HepG2 (cell line): Measurements from ENCODE around the gene SLC2A6. TPM values are rescaled to one million over a fixed set of nuclear protein-coding genes. Genes with fewer than 3 reads are reported as not detected.

Experiments
- ATAC-seq: fragments of 200-7000 bp; cut with Tn5 transposase; 3 replicates; pipeline ENCODE4 v1.9.1; 2020; ENCODE audit warnings: mild to moderate bottlenecking, moderate library complexity
- BruUV-seq: library from RNA; stranded (reverse); fragments of 400-500 nt; replicated peaks from 2 replicates; lab custom pipeline; 2021; lab: Mats Ljungman, UMichigan
- CTCF ChIA-PET: fragments of 300-600 bp; formaldehyde crosslinking; extraction: SDS; loops from one replicate; lab custom pipeline; 2021; ENCODE audit warnings: low total read pairs, inconsistent platforms, low intra/inter-chr PET ratio; lab: Yijun Ruan, JAX
- POLR2A ChIA-PET: fragments of 350-600 bp; sonication (Branson Sonifier 250); formaldehyde crosslinking; loops from one replicate; lab custom pipeline; 2020; ENCODE audit warnings: antibody characterized with exemption, inconsistent platforms; lab: Yijun Ruan, JAX
- DNase-seq: peaks from one replicate; pipeline ENCODE4 v3.0.0-alpha.2; 2015; ENCODE audit warnings: low spot score
- FAIRE-seq: peaks from 3 replicates; lab custom pipeline; 2011; peaks lifted over from hg19 to GRCh38; lab: Jason Lieb, UNC
- H2AFZ ChIP-seq: one replicate; pipeline ENCODE4 v1.6.1; 2011; ENCODE audit warnings: low read length, inconsistent platforms
- H3K27ac ChIP-seq: fragments of 300-600 bp; 3 replicates; pipeline ENCODE4 v1.8.0; 2011; ENCODE audit warnings: mixed run types, mild to moderate bottlenecking, mixed read lengths, low read length, inconsistent platforms; ENCODE audit not compliant: insufficient read depth; ENCODE audit errors: extremely low read length
- H3K27me3 ChIP-seq, 2 experiments: fragments of 200-600 bp in 1 of 2; 2 replicates in 1 of 2; 3 replicates in 1 of 2; pipeline versions ENCODE4 v1.6.0 to v1.8.0; 2011; ENCODE audit warnings: low read length in 2 of 2, mild to moderate bottlenecking in 2 of 2, moderate library complexity in 2 of 2, inconsistent platforms in 1 of 2; ENCODE audit not compliant: insufficient read depth in 2 of 2, control insufficient read depth in 1 of 2
- H3K36me3 ChIP-seq, 2 experiments: fragments of 200-600 bp in 1 of 2; replicated peaks in 1 of 2; 2 replicates in 1 of 2; 3 replicates in 1 of 2; pipeline versions ENCODE4 v1.5.1 to v1.8.0; 2011; ENCODE audit warnings: low read length in 2 of 2, inconsistent platforms in 1 of 2; ENCODE audit not compliant: insufficient read depth in 2 of 2, control insufficient read depth in 1 of 2
- H3K4me1 ChIP-seq: 2 replicates; pipeline ENCODE4 v1.5.1; 2012; ENCODE audit warnings: low read length, inconsistent platforms; ENCODE audit not compliant: insufficient read depth
- H3K4me2 ChIP-seq: 2 replicates; pipeline ENCODE4 v1.6.0; 2011; ENCODE audit warnings: low read depth, low read length, inconsistent platforms
- H3K4me3 ChIP-seq, 3 experiments: fragments of 200-600 bp in 1 of 3; sonication (generic), shearing (Covaris generic) in 1 of 3; replicated peaks in 1 of 3; 2 replicates each; pipeline ENCODE4 v1.5.1; 2011 to 2016; ENCODE audit warnings: low read length in 3 of 3, inconsistent platforms in 2 of 3, low read depth in 2 of 3, mild to moderate bottlenecking in 2 of 3, control low read depth in 1 of 3, mixed read lengths in 1 of 3; ENCODE audit not compliant: insufficient read depth in 1 of 3
- H3K79me2 ChIP-seq: one replicate; pipeline ENCODE4 v1.6.1; 2011; ENCODE audit warnings: low read length, inconsistent platforms; ENCODE audit not compliant: insufficient read depth
- H3K9ac ChIP-seq: 2 replicates; pipeline ENCODE4 v1.6.0; 2011; ENCODE audit warnings: mild to moderate bottlenecking, low read depth, low read length, inconsistent platforms; ENCODE audit not compliant: insufficient read depth
- H3K9me3 ChIP-seq: 2 replicates; pipeline ENCODE4 v1.5.1; 2012; ENCODE audit warnings: mild to moderate bottlenecking, low read length
- H4K20me1 ChIP-seq: 2 replicates; pipeline ENCODE4 v1.6.0; 2011; ENCODE audit warnings: inconsistent platforms, mild to moderate bottlenecking, low read length, moderate library complexity; ENCODE audit not compliant: insufficient read depth
- GLI4 ChIP-seq: sonication (generic); formaldehyde crosslinking; IDR thresholded peaks from 2 replicates; pipeline ENCODE4 v1.5.1; 2020; ENCODE audit warnings: missing genetic modification reagents, mild to moderate bottlenecking, moderate library complexity, borderline replicate concordance
- PATZ1 ChIP-seq: sonication (generic); formaldehyde crosslinking; IDR thresholded peaks from 2 replicates; pipeline ENCODE4 v1.4.0; 2020; ENCODE audit warnings: missing genetic modification reagents
- PHF8 ChIP-seq: sonication (generic); formaldehyde crosslinking; IDR thresholded peaks from 2 replicates; pipeline ENCODE4 v1.5.0; 2020; ENCODE audit warnings: missing genetic modification reagents
- ZBTB38 ChIP-seq: sonication (generic); formaldehyde crosslinking; IDR thresholded peaks from 2 replicates; pipeline ENCODE4 v1.5.1; 2020; ENCODE audit warnings: mild to moderate bottlenecking, missing genetic modification reagents
- ZNF224 ChIP-seq: sonication (generic); formaldehyde crosslinking; IDR thresholded peaks from 2 replicates; pipeline ENCODE4 v1.5.0; 2020; ENCODE audit warnings: mild to moderate bottlenecking, missing genetic modification reagents
- ZZZ3 ChIP-seq: sonication (generic); formaldehyde crosslinking; IDR thresholded peaks from 2 replicates; pipeline ENCODE4 v1.4.0; 2020; ENCODE audit warnings: missing genetic modification reagents, mild to moderate bottlenecking, borderline replicate concordance
- WGBS: methylation state at CpG from one replicate; pipeline ENCODE4 v1.1.6; 2017; ENCODE audit warnings: low lambda C conversion rate; 5-methylcytosine and 5-hydroxymethylcytosine counted together
- in situ Hi-C: cut with HindIII; loops from 2 replicates; pipeline ENCODE4 v1.10.0; 2017; ENCODE audit warnings: low pct_unique_long_range_greater_than_20kb; ENCODE audit not compliant: extremely low pct_ligation_motif_present
- intact Hi-C: fragments of 100-400 bp; cut with micrococcal nuclease; formaldehyde crosslinking; loops from one replicate; pipeline ENCODE4 v1.10.0; 2022; ENCODE audit not compliant: unreplicated experiment
- polyA plus RNA-seq, 8 experiments: library from polyadenylated mRNA; depleted of rRNA in 3 of 8; stranded (reverse) in 7 of 8; unstranded in 1 of 8; fragments of >200 nt; fragmentation: Illumina TruSeq in 4 of 8; extraction: Trizol in 4 of 8; gene quantifications; 2 replicates each; pipeline versions ENCODE4 v1.2.1 to v1.2.3, GENCODE V29; 2011 to 2016; ENCODE audit warnings: low read depth in 4 of 8, missing spikeins in 1 of 8, mixed read lengths in 1 of 8; ENCODE audit not compliant: insufficient read depth in 1 of 8
- total RNA-seq, 5 experiments: library from RNA; depleted of rRNA; stranded (reverse); fragments of >200 nt; fragmentation: Illumina TruSeq; extraction: Trizol; gene quantifications; 2 replicates each; pipeline ENCODE4 v1.2.3, GENCODE V29; 2016; ENCODE audit warnings: low read depth in 1 of 5
- TF ChIP-seq, protein P1 (sequence below): sonication (generic); formaldehyde crosslinking; IDR thresholded peaks from 2 replicates; pipeline ENCODE4 v1.5.0; 2020; ENCODE audit warnings: missing genetic modification reagents, mild to moderate bottlenecking, borderline replicate concordance
- TF ChIP-seq, protein P2 (sequence below): sonication (generic); formaldehyde crosslinking; IDR thresholded peaks from 2 replicates; pipeline ENCODE4 v1.4.0; 2020; ENCODE audit warnings: missing genetic modification reagents
- TF ChIP-seq, protein P3 (sequence below): IDR thresholded peaks from 2 replicates; pipeline ENCODE4 v1.6.1; 2012; ENCODE audit warnings: low read length, improper control_type of control experiment

The SLC2A6 gene
- total and polyA plus RNA-seq, 2 of the 13 experiments (the other 11 are each of a cell fraction or from before 2014, with no cell fraction given): 4.1 to 15.0 TPM

- TF ChIP-seq, protein P1, sequence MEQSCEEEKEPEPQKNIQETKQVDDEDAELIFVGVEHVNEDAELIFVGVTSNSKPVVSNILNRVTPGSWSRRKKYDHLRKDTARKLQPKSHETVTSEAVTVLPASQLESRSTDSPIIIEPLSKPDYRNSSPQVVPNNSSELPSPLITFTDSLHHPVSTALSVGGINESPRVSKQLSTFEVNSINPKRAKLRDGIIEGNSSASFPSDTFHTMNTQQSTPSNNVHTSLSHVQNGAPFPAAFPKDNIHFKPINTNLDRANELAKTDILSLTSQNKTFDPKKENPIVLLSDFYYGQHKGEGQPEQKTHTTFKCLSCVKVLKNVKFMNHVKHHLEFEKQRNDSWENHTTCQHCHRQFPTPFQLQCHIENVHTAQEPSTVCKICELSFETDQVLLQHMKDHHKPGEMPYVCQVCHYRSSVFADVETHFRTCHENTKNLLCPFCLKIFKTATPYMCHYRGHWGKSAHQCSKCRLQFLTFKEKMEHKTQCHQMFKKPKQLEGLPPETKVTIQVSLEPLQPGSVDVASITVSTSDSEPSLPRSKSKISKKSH: 0 out of 2 replicates have a peak, but pooled peaks have one; percentile 27
- TF ChIP-seq ZBTB38: peak; percentile 73; the same call in 1 of the 2 replicates
- 0 out of 2 replicates have a peak, but pooled peaks have one; percentile 39 for TF ChIP-seq PHF8 (CRISPR knock-in tag)
- TF ChIP-seq PATZ1: peak; percentile 85
- TF ChIP-seq ZZZ3 (CRISPR knock-in tag): 0 out of 2 replicates have a peak, but pooled peaks have one; percentile 46
- peak; percentile 18; the same call in 1 of the 2 replicates for TF ChIP-seq ZNF224 (CRISPR knock-in tag)
Measured at GRCh38 chr9:133505901-133506652, 27.2 kb upstream of the SLC2A6 start (continued).

- H3K79me2 ChIP-seq: no peaks in the 10 kb centered on the region
- no peak overlapping the region for H3K9ac ChIP-seq
- no peak for FAIRE-seq
- no peak for ATAC-seq
- H3K4me1 ChIP-seq: peaks cover 47% of the 10 kb centered on the region
- H2AFZ ChIP-seq: no peak overlapping the region
- H3K9me3 ChIP-seq: peaks cover 11% of the 10 kb centered on the region
- no peak for DNase-seq
- no peaks in the 10 kb centered on the region for H3K36me3 ChIP-seq
- H3K27me3 ChIP-seq: peaks cover 0 to 18% of the 10 kb centered on the region in 2 experiments; a peak in 3 of 5 replicates
- H4K20me1 ChIP-seq: no peaks in the 10 kb centered on the region
- WGBS: 89% methylated on average over 6 of the region's 13 CpGs
- TF ChIP-seq, protein P2, sequence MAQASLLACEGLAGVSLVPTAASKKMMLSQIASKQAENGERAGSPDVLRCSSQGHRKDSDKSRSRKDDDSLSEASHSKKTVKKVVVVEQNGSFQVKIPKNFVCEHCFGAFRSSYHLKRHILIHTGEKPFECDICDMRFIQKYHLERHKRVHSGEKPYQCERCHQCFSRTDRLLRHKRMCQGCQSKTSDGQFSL (CRISPR knock-in tag): no peak
- TF ChIP-seq, protein P3, sequence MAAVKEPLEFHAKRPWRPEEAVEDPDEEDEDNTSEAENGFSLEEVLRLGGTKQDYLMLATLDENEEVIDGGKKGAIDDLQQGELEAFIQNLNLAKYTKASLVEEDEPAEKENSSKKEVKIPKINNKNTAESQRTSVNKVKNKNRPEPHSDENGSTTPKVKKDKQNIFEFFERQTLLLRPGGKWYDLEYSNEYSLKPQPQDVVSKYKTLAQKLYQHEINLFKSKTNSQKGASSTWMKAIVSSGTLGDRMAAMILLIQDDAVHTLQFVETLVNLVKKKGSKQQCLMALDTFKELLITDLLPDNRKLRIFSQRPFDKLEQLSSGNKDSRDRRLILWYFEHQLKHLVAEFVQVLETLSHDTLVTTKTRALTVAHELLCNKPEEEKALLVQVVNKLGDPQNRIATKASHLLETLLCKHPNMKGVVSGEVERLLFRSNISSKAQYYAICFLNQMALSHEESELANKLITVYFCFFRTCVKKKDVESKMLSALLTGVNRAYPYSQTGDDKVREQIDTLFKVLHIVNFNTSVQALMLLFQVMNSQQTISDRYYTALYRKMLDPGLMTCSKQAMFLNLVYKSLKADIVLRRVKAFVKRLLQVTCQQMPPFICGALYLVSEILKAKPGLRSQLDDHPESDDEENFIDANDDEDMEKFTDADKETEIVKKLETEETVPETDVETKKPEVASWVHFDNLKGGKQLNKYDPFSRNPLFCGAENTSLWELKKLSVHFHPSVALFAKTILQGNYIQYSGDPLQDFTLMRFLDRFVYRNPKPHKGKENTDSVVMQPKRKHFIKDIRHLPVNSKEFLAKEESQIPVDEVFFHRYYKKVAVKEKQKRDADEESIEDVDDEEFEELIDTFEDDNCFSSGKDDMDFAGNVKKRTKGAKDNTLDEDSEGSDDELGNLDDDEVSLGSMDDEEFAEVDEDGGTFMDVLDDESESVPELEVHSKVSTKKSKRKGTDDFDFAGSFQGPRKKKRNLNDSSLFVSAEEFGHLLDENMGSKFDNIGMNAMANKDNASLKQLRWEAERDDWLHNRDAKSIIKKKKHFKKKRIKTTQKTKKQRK: no peak
- 0 out of 2 replicates have a peak, but pooled peaks have one; percentile 8 for TF ChIP-seq GLI4
- in situ Hi-C loops: no loop called here
- no peak overlapping the region for H3K27ac ChIP-seq
- H3K4me3 ChIP-seq: no peak overlapping the region
- ChIA-PET POLR2A (interaction anchor here (1.6 to 1.7 kb wide), 3 partner anchors 9 to 210 kb away, joined by 4 to 7 read pairs (median 6); partner anchors contain the start of gene SLC2A6), CTCF (no interaction called here)
- H3K4me2 ChIP-seq: no peak overlapping the region
- intact Hi-C loops: no loop called here
- BruUV-seq: no TSS peak
Measured at GRCh38 chr9:133505186-133505830, 26.4 kb upstream of the SLC2A6 start.
